ENCODE measurements around the gene MTARC1.

Gene MTARC1

GRCh38 chr1:220786337-220787068, at the start of gene MTARC1:
Gene MTARC1 (plus strand): TSS chr1:220786913. CDS start chr1:220786945, 32 bp downstream.
- no peaks in the 10 kb centered on the region; the same call in 1 of the 2 replicates for H3K27me3 ChIP-seq (ENCODE audit: control insufficient read depth, insufficient read depth, low read length)
- peaks cover 11% of the 10 kb centered on the region; the same call in 1 of the 2 replicates for H3K36me3 ChIP-seq (ENCODE audit: control insufficient read depth, insufficient read depth, low read length)
- H3K9ac ChIP-seq (ENCODE audit: low read depth, low read length): peak within 1 kb of the TSS; percentile 89
- H3K9me3 ChIP-seq (ENCODE audit: control insufficient read depth, insufficient read depth, low read length): no peaks in the 10 kb centered on the region
- peak within 1 kb of the TSS; percentile 82 for H3K4me3 ChIP-seq (ENCODE audit: low read depth, low read length)
- H3K4me1 ChIP-seq (ENCODE audit: control insufficient read depth, insufficient read depth, low read length): peaks cover 15% of the 10 kb centered on the region
- H3K27ac ChIP-seq (ENCODE audit: low read depth, low read length): peak within 1 kb of the TSS; percentile 71

GRCh38 chr1:220741349-220741748, 45.4 kb upstream of the MTARC1 start:
- Histone ChIP-seq H3K4me3 (ENCODE audit: low read depth, low read length) (no peak overlapping the region), H3K9ac (ENCODE audit: low read depth, low read length) (no peak overlapping the region), H3K27ac (ENCODE audit: low read depth, low read length) (no peak overlapping the region), H3K36me3 (ENCODE audit: control insufficient read depth, insufficient read depth, low read length) (no peaks in the 10 kb centered on the region), H3K27me3 (ENCODE audit: control insufficient read depth, insufficient read depth, low read length) (peaks cover 8% of the 10 kb centered on the region), H3K4me1 (ENCODE audit: control insufficient read depth, insufficient read depth, low read length) (no peaks in the 10 kb centered on the region), H3K9me3 (ENCODE audit: control insufficient read depth, insufficient read depth, low read length) (no peaks in the 10 kb centered on the region)

DNA sequence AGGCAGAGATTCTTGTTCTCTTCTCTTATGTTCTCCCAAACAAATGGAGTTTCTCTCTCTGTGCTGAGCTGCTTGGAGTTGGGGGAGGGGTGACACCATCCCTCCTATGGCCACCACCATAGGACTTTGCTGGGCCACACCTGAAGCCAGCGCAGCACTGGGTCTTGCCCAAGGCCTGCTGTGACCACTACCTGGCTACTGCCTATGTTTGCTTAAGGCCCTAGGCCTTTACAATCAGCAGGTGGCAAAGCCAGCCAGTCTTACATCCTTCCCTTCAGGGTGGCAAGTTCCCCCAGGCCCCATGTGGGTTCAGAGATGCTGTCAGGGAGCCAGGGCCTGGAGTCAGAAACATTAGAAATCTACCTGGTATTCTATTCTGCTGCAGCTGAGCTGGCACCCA, 44.9 kb upstream of the MTARC1 start:
- Histone ChIP-seq H3K27ac (ENCODE audit: low read depth, low read length) (no peak overlapping the region), H3K27me3 (ENCODE audit: control insufficient read depth, insufficient read depth, low read length) (peaks cover 13% of the 10 kb centered on the region), H3K9ac (ENCODE audit: low read depth, low read length) (no peak overlapping the region), H3K9me3 (ENCODE audit: control insufficient read depth, insufficient read depth, low read length) (no peaks in the 10 kb centered on the region), H3K36me3 (ENCODE audit: control insufficient read depth, insufficient read depth, low read length) (no peaks in the 10 kb centered on the region), H3K4me1 (ENCODE audit: control insufficient read depth, insufficient read depth, low read length) (no peaks in the 10 kb centered on the region), H3K4me3 (ENCODE audit: low read depth, low read length) (no peak overlapping the region)

GRCh38 chr1:220742520-220742919, 44.2 kb upstream of the MTARC1 start:
- Histone ChIP-seq H3K9me3 (ENCODE audit: control insufficient read depth, insufficient read depth, low read length) (no peaks in the 10 kb centered on the region), H3K4me1 (ENCODE audit: control insufficient read depth, insufficient read depth, low read length) (peaks cover 5% of the 10 kb centered on the region; the same call in 1 of the 2 replicates), H3K27ac (ENCODE audit: low read depth, low read length) (no peak overlapping the region), H3K27me3 (ENCODE audit: control insufficient read depth, insufficient read depth, low read length) (peaks cover 20% of the 10 kb centered on the region), H3K36me3 (ENCODE audit: control insufficient read depth, insufficient read depth, low read length) (no peaks in the 10 kb centered on the region), H3K4me3 (ENCODE audit: low read depth, low read length) (no peak overlapping the region), H3K9ac (ENCODE audit: low read depth, low read length) (no peak overlapping the region)

GRCh38 chr1:220746851-220747250, 39.9 kb upstream of the MTARC1 start:
- no peaks in the 10 kb centered on the region for H3K36me3 ChIP-seq (ENCODE audit: control insufficient read depth, insufficient read depth, low read length)
- H3K27me3 ChIP-seq (ENCODE audit: control insufficient read depth, insufficient read depth, low read length): peaks cover 47% of the 10 kb centered on the region
- no peak overlapping the region for H3K27ac ChIP-seq (ENCODE audit: low read depth, low read length)
- H3K9me3 ChIP-seq (ENCODE audit: control insufficient read depth, insufficient read depth, low read length): no peaks in the 10 kb centered on the region
- peaks cover 24% of the 10 kb centered on the region for H3K4me1 ChIP-seq (ENCODE audit: control insufficient read depth, insufficient read depth, low read length)
- no peak overlapping the region for H3K9ac ChIP-seq (ENCODE audit: low read depth, low read length)
- H3K4me3 ChIP-seq (ENCODE audit: low read depth, low read length): no peak overlapping the region

DNA sequence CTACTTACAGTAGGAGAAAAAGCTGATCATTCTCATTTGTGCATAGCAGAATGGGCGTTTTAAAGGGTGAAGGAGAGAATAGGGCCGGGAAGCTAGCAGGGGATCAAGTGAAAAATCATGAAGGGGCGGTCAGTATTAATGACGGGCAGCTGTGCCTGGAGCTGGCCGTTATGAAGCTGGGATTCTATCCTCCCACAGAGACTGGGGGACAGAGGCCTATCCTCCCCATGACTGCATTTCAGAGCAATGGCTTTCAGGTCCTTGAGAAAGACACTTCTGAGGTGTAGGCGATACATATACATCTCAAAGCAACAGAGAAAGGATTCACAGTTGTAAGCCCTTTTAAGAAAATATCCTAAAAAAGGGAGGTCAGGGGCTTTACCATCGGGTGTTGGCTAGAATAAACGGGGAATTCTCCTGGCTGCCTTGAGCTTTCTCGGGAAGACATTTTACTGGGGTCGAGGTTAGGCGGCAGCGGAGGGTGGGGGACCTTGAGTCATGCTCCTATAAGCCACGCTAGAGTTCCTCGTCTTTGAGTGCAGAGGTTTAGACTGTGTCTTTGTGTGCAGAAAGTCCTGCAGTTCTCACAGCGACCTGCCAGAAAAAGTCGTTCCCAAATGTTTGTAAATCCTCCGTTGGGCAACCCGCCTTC, 39.1 kb upstream of the MTARC1 start:
- Histone ChIP-seq H3K36me3 (ENCODE audit: control insufficient read depth, insufficient read depth, low read length) (no peaks in the 10 kb centered on the region), H3K27ac (ENCODE audit: low read depth, low read length) (peak overlapping the region; percentile 62), H3K4me1 (ENCODE audit: control insufficient read depth, insufficient read depth, low read length) (peaks cover 24% of the 10 kb centered on the region), H3K9me3 (ENCODE audit: control insufficient read depth, insufficient read depth, low read length) (no peaks in the 10 kb centered on the region), H3K9ac (ENCODE audit: low read depth, low read length) (peak overlapping the region; percentile 45; the same call in 1 of the 2 replicates), H3K4me3 (ENCODE audit: low read depth, low read length) (peak overlapping the region; percentile 82), H3K27me3 (ENCODE audit: control insufficient read depth, insufficient read depth, low read length) (peaks cover 47% of the 10 kb centered on the region)

DNA sequence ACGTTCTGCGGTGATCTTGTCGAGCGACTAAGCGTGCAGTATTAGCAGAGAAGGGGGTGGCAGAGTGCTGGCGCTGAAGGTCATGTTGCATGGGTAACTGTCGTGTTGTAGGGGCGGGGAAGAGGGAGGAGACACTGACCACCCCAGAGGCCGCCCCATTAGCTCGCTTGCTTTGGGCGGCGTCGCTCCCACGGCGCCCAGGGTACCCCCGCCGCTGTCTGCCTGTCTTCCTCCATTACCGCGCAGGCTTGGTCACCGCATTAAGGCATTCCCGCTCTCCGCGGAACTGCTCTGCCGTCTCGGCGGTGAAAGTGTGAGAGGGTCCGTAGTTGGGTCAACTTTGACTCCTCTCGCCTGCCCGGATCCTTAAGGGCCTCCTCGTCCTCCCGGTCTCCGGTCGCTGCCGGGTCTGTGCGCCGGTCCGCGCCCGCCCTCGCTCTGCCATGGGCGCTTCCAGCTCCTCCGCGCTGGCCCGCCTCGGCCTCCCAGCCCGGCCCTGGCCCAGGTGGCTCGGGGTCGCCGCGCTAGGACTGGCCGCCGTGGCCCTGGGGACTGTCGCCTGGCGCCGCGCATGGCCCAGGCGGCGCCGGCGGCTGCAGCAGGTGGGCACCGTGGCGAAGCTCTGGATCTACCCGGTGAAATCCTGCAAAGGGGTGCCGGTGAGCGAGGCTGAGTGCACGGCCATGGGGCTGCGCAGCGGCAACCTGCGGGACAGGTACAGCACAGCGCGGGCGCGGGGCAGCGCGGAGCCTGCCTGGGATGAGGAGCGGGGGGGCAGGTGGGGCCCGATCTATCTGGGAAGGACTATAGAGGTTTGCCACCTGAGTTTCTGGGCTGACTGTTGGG, 38.4 kb upstream of the MTARC1 start, which contains the start of gene MTARC2:
MTARC2 (plus strand) TSS at position 234 of the 846 bp plus-strand sequence; CDS start at position 444, 210 bp downstream.
- peak within 1 kb of the TSS; percentile 62 for H3K27ac ChIP-seq (ENCODE audit: low read depth, low read length)
- H3K4me3 ChIP-seq (ENCODE audit: low read depth, low read length): peak within 1 kb of the TSS; percentile 82
- H3K4me1 ChIP-seq (ENCODE audit: control insufficient read depth, insufficient read depth, low read length): peaks cover 24% of the 10 kb centered on the region
- no peaks in the 10 kb centered on the region for H3K36me3 ChIP-seq (ENCODE audit: control insufficient read depth, insufficient read depth, low read length)
- H3K9ac ChIP-seq (ENCODE audit: low read depth, low read length): peak within 1 kb of the TSS; percentile 72
- H3K27me3 ChIP-seq (ENCODE audit: control insufficient read depth, insufficient read depth, low read length): peaks cover 47% of the 10 kb centered on the region
- no peaks in the 10 kb centered on the region for H3K9me3 ChIP-seq (ENCODE audit: control insufficient read depth, insufficient read depth, low read length)

DNA sequence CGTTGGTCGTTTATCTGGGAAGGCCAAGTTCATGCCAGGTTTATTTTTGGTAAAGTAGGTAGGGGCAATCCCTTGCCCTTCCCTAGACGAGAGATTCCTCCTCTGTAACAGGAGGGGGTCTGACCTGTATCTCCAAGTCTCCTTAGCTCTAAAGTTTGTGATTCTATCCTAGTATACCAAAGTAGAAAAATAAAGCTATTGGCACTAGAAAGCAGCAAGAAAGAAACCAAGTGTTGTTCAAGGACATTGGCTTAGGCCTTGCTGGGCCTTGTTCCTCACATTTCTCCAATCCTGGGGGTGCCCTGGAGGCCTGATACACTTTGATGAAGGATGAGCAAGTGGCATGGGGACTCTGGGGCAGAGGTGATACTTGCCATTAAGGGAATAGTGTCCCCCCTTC, 37.8 kb upstream of the MTARC1 start:
- H3K4me3 ChIP-seq (ENCODE audit: low read depth, low read length): peak overlapping the region; percentile 82
- no peak overlapping the region for H3K27ac ChIP-seq (ENCODE audit: low read depth, low read length)
- peaks cover 44% of the 10 kb centered on the region for H3K27me3 ChIP-seq (ENCODE audit: control insufficient read depth, insufficient read depth, low read length)
- H3K9ac ChIP-seq (ENCODE audit: low read depth, low read length): no peak overlapping the region
- H3K36me3 ChIP-seq (ENCODE audit: control insufficient read depth, insufficient read depth, low read length): no peaks in the 10 kb centered on the region
- H3K9me3 ChIP-seq (ENCODE audit: control insufficient read depth, insufficient read depth, low read length): no peaks in the 10 kb centered on the region
- peaks cover 24% of the 10 kb centered on the region for H3K4me1 ChIP-seq (ENCODE audit: control insufficient read depth, insufficient read depth, low read length)

GRCh38 chr1:220750131-220750515, 36.6 kb upstream of the MTARC1 start:
- H3K4me1 ChIP-seq (ENCODE audit: control insufficient read depth, insufficient read depth, low read length): peaks cover 24% of the 10 kb centered on the region
- H3K27ac ChIP-seq (ENCODE audit: low read depth, low read length): no peak overlapping the region
- H3K4me3 ChIP-seq (ENCODE audit: low read depth, low read length): no peak overlapping the region
- H3K36me3 ChIP-seq (ENCODE audit: control insufficient read depth, insufficient read depth, low read length): no peaks in the 10 kb centered on the region
- H3K9ac ChIP-seq (ENCODE audit: low read depth, low read length): no peak overlapping the region
- peaks cover 44% of the 10 kb centered on the region for H3K27me3 ChIP-seq (ENCODE audit: control insufficient read depth, insufficient read depth, low read length)
- no peaks in the 10 kb centered on the region for H3K9me3 ChIP-seq (ENCODE audit: control insufficient read depth, insufficient read depth, low read length)

DNA sequence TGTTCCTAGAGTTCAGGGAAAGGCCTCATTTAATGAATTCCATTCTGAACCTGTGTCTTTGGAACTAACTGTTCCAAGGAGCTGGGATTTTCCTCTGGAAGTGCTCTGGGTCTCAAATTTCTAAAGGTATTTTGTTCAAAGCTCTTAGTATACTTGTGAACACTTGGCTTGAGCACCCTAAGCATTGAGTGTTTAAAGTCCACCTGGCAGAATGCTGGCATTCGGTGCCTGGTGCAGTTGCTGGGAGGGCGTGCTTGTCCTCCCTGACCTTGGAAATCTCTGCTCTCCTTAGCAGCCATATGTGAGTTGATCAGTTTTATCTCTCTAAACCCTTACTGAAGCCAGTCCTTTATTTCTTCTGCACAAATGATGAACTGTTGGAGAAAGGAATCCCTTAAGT, 35.6 kb upstream of the MTARC1 start:
- Histone ChIP-seq H3K4me1 (ENCODE audit: control insufficient read depth, insufficient read depth, low read length) (peaks cover 24% of the 10 kb centered on the region), H3K4me3 (ENCODE audit: low read depth, low read length) (no peak overlapping the region), H3K9me3 (ENCODE audit: control insufficient read depth, insufficient read depth, low read length) (no peaks in the 10 kb centered on the region), H3K27me3 (ENCODE audit: control insufficient read depth, insufficient read depth, low read length) (peaks cover 41% of the 10 kb centered on the region), H3K27ac (ENCODE audit: low read depth, low read length) (no peak overlapping the region), H3K36me3 (ENCODE audit: control insufficient read depth, insufficient read depth, low read length) (peaks cover 7% of the 10 kb centered on the region; the same call in 1 of the 2 replicates), H3K9ac (ENCODE audit: low read depth, low read length) (no peak overlapping the region)

Data from HUES48 (cell line).